ENCODE measurements around the gene CC2D2A. TPM values are rescaled to one million over a fixed set of nuclear protein-coding genes. Genes with fewer than 3 reads are reported as not detected.

Gene CC2D2A
- total RNA-seq, 1 donor from 2014 or later, result 15.2 TPM

GRCh38 chr4:15525080-15525479, 55.4 kb downstream of the CC2D2A start:
- H3K4me3 ChIP-seq (ENCODE audit: low read depth, low read length), result no peak overlapping the region
- DNase-seq (ENCODE audit: low read depth), result no peak
- no peak for TF ChIP-seq CTCF (conservative IDR thresholded peaks at IDR 0.05; ENCODE audit: low read depth, low read length)

- no peak overlapping the region for H3K4me3 ChIP-seq (ENCODE audit: low read depth, low read length)
- no peak for TF ChIP-seq CTCF (conservative IDR thresholded peaks at IDR 0.05; ENCODE audit: low read depth, low read length)
- peak; percentile 64 for DNase-seq (ENCODE audit: low read depth)
Measured at GRCh38 chr4:15526924-15527592, 57.4 kb downstream of the CC2D2A start.

DNA sequence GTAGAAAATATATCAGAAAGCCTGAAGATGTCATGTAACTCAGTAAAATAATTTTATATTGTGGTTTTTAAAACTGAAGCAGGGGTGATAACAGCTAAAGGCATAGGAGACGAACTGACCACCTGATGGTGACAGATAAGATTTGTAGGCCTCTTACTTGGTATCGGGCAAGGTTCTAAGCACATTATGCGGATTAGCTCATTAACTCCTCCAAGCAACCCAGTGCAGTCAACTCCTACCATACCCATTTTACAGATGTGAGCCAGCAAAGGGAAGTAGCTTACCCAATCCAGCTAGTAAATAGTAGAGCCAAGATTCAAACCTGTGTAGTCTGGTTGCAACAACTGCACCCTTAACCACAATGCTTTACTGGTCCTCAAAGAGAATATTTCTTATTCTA, 62.1 kb downstream of the CC2D2A start:
- TF ChIP-seq CTCF (conservative IDR thresholded peaks at IDR 0.05; ENCODE audit: low read depth, low read length), result no peak
- DNase-seq (ENCODE audit: low read depth), result no peak
- no peak overlapping the region for H3K4me3 ChIP-seq (ENCODE audit: low read depth, low read length)

GRCh38 chr4:15533817-15534216, 64.1 kb downstream of the CC2D2A start:
- no peak for TF ChIP-seq CTCF (conservative IDR thresholded peaks at IDR 0.05; ENCODE audit: low read depth, low read length)
- no peak overlapping the region for H3K4me3 ChIP-seq (ENCODE audit: low read depth, low read length)
- no peak for DNase-seq (ENCODE audit: low read depth)

DNA sequence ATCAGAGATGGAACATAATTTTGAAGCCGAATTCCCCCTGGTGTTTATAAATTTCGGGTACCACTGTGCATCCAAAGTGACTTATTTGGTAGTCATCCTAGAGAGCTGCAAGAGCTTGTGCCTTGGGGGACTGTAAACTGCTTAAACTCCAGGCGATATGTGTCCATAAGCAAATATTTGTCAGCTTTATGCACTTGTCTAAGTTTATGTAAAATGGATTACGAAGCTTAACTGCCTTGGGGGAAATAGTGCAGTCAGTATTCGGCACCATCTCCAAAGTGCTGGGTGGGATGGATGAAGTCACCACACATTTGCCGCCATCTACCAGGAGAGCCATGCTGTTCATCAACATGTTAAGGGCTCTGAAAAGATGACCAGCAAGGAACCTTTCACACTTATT, 65.9 kb downstream of the CC2D2A start:
- no peak for TF ChIP-seq CTCF (conservative IDR thresholded peaks at IDR 0.05; ENCODE audit: low read depth, low read length)
- H3K4me3 ChIP-seq (ENCODE audit: low read depth, low read length), result no peak overlapping the region
- DNase-seq (ENCODE audit: low read depth), result no peak

DNA sequence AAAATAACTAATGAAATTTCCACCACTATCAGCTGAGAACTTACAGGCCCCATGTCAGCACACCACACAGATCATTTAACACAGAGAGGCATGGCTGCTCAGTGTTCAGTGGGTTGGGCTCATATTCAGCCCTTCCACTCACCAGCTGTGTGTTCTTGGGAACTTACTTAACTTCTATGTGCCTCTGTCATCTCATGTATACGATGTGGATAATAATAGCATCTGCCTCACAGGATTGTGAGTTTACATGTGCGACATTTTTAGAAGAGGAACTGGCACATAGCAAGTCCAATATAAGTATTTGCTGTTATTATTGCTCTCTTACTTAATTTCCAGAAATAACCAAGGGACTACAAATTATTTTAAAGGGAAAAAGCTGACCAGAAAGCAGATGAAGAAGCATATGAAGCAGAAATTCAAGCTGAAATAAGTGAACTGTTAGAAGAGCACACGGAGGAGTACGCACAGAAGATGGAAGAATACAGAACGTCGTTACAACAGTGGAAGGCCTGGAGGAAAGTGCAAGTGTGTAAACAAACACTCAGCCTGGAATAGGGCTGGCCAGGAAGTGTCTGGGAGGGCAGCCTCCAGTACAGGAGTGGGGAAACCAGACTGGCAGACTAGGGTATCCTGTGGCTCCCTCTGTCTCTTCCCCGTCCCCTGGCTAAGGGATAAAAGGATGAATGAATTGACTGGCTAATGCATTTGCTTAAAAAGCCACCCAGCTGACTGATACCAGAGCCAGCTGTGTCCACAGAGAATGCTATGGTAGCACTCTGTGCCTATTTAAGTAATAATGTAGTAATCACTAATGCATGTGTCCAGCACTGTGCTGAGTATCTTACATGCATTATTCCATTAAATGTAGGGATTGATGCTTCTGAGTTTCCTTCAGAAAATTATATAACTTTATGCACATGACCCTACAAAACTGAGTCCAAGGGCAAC, 67.1 kb downstream of the CC2D2A start:
- TF ChIP-seq CTCF (conservative IDR thresholded peaks at IDR 0.05; ENCODE audit: low read depth, low read length), result no peak
- H3K4me3 ChIP-seq (ENCODE audit: low read depth, low read length), result no peak overlapping the region
- no peak for DNase-seq (ENCODE audit: low read depth)

Data from epithelial cell of proximal tubule (primary cell).